Testis (tissue), 3 donors: Measurements from ENCODE around the gene ABHD16B. TPM values are rescaled to one million over a fixed set of nuclear protein-coding genes. Genes with fewer than 3 reads are reported as not detected.

Source experiments
- DNase-seq: peaks from one replicate; pipeline ENCODE4 v3.0.0-alpha.2; 2019
- H3K27ac ChIP-seq, 2 donors: fragments of 200-600 bp; sonication (generic); one replicate each; pipeline ENCODE4 v1.5.1; 2019
- H3K27me3 ChIP-seq: fragments of 200-600 bp; sonication (generic); one replicate; pipeline ENCODE4 v1.5.1; 2019
- H3K36me3 ChIP-seq: fragments of 200-600 bp; sonication (generic); one replicate; pipeline ENCODE4 v1.5.1; 2017; ENCODE audit warnings: low read depth; ENCODE audit errors: missing control alignments
- H3K4me1 ChIP-seq: fragments of 200-600 bp; sonication (generic); one replicate; pipeline ENCODE4 v1.5.1; 2019
- H3K4me3 ChIP-seq, 2 donors: fragments of 200-600 bp; sonication (generic); one replicate each; pipeline ENCODE4 v1.5.1; 2017 to 2019
- H3K9me3 ChIP-seq: fragments of 200-600 bp; sonication (generic); one replicate; pipeline ENCODE4 v1.5.1; 2017
- CTCF ChIP-seq, 3 experiments: fragments of 450-650 bp in 2 of 3; fragments of 200-600 bp in 1 of 3; sonication (generic) in 1 of 3; IDR thresholded peaks; one replicate each; pipeline ENCODE4 v1.5.1; 2016 to 2019; ENCODE audit warnings: antibody characterized with exemption in 3 of 3, mild to moderate bottlenecking in 2 of 3, moderate library complexity in 1 of 3
- POLR2A ChIP-seq: fragments of 450-650 bp; IDR thresholded peaks from one replicate; pipeline ENCODE4 v1.6.1; 2017; ENCODE audit warnings: antibody characterized with exemption, mild to moderate bottlenecking, moderate library complexity
- WGBS, 2 donors: methylation state at CpG; one replicate each; pipeline ENCODE4 v1.1.5; 2018; 5-methylcytosine and 5-hydroxymethylcytosine counted together
- intact Hi-C: fragments of 100-400 bp; cut with DNase I; formaldehyde crosslinking; loops from one replicate; pipeline ENCODE4 v1.15.1; 2023; ENCODE audit warnings: low total_unique reads
- polyA plus RNA-seq: library from polyadenylated mRNA; stranded (reverse); fragments of 350-450 nt; fragmentation: Illumina TruSeq; extraction: RNeasy Lipid Tissue Mini Kit (QIAGEN cat#74804); gene quantifications from one replicate; pipeline ENCODE4 v1.2.3, GENCODE V29; 2014; ENCODE audit warnings: low read depth, low replicate concordance; ENCODE audit not compliant: insufficient read depth
- total RNA-seq, 2 donors: library from RNA; depleted of rRNA; stranded (reverse); fragments of >200 nt; gene quantifications; one replicate each; pipeline ENCODE4 v1.2.3, GENCODE V29; 2016

ABHD16B gene
- total and polyA plus RNA-seq, 3 donors from 2014 or later: 10.8 to 20.9 (median 13.8) TPM

GRCh38 chr20:63857764-63858392, 3.4 kb upstream of the ABHD16B start:
- Histone ChIP-seq H3K4me3 (no peak overlapping the region), H3K9me3 (no peaks in the 10 kb centered on the region), H3K27me3 (no peaks in the 10 kb centered on the region), H3K27ac (peak overlapping the region in 1 of 2 donors; percentile 59), H3K36me3 (no peaks in the 10 kb centered on the region), H3K4me1 (peaks cover 61% of the 10 kb centered on the region)
- peak; percentile 72 for DNase-seq
- 22 to 31% methylated on average over 9 to 14 of the region's 14 CpGs for WGBS, 2 donors
- intact Hi-C loops: loop anchor here (5.0 kb wide), 1 partner anchor 71 kb away; no protein-coding TSS in a partner anchor
- TF ChIP-seq CTCF (IDR thresholded peaks at IDR 0.05) (no peak), POLR2A (no peak)

- TF ChIP-seq CTCF (IDR thresholded peaks at IDR 0.05) (peak in 2 of 3 experiments; percentile 18 to 22), POLR2A (no peak)
- no peak for DNase-seq
- intact Hi-C loops: loop anchor here (5.0 kb wide), 1 partner anchor 71 kb away; no protein-coding TSS in a partner anchor
- Histone ChIP-seq H3K36me3 (no peaks in the 10 kb centered on the region), H3K27ac (peak overlapping the region in 1 of 2 donors; percentile 59), H3K9me3 (no peaks in the 10 kb centered on the region), H3K27me3 (no peaks in the 10 kb centered on the region), H3K4me1 (peaks cover 64% of the 10 kb centered on the region), H3K4me3 (no peak overlapping the region)
- 22 to 45% methylated on average over 11 to 12 of the region's 12 CpGs for WGBS, 2 donors
Observed at GRCh38 chr20:63858393-63859165, 2.7 kb upstream of the ABHD16B start.

- intact Hi-C loops: loop anchor here (5.0 kb wide), 1 partner anchor 72 kb away; no protein-coding TSS in a partner anchor
- Histone ChIP-seq H3K4me3 (no peak overlapping the region), H3K27ac (peak overlapping the region in 1 of 2 donors; percentile 59), H3K36me3 (no peaks in the 10 kb centered on the region), H3K9me3 (no peaks in the 10 kb centered on the region), H3K27me3 (no peaks in the 10 kb centered on the region), H3K4me1 (peaks cover 62% of the 10 kb centered on the region)
- no peak for TF ChIP-seq POLR2A
- TF ChIP-seq CTCF (IDR thresholded peaks at IDR 0.05): no peak
- DNase-seq: no peak
- WGBS, 2 donors: 43 to 53% methylated on average over 6 to 7 of the region's 7 CpGs
Observed at GRCh38 chr20:63859166-63859699, 2.1 kb upstream of the ABHD16B start.

- DNase-seq: no peak
- no peaks in the 10 kb centered on the region for H3K9me3 ChIP-seq
- H3K36me3 ChIP-seq: no peaks in the 10 kb centered on the region
- intact Hi-C loops: no loop called here
- no peak for TF ChIP-seq POLR2A
- TF ChIP-seq CTCF (IDR thresholded peaks at IDR 0.05): no peak
- H3K4me1 ChIP-seq: peaks cover 49% of the 10 kb centered on the region
- no peaks in the 10 kb centered on the region for H3K27me3 ChIP-seq
- no peak overlapping the region for H3K27ac ChIP-seq
- H3K4me3 ChIP-seq: no peak overlapping the region
- WGBS, 2 donors: 70 to 76% methylated on average over 16 to 17 of the region's 17 CpGs
Observed at GRCh38 chr20:63860325-63861051, 810 bp upstream of the ABHD16B start.
